Middle frontal gyrus (tissue), 1 donor: Measurements from ENCODE around the gene ARHGEF16.

Source experiments
- DNase-seq: peaks from one replicate; pipeline ENCODE4 v3.0.0-alpha.2; 2015; ENCODE audit warnings: low spot score; ENCODE audit errors: extremely low spot score

Gene ARHGEF16

DNA sequence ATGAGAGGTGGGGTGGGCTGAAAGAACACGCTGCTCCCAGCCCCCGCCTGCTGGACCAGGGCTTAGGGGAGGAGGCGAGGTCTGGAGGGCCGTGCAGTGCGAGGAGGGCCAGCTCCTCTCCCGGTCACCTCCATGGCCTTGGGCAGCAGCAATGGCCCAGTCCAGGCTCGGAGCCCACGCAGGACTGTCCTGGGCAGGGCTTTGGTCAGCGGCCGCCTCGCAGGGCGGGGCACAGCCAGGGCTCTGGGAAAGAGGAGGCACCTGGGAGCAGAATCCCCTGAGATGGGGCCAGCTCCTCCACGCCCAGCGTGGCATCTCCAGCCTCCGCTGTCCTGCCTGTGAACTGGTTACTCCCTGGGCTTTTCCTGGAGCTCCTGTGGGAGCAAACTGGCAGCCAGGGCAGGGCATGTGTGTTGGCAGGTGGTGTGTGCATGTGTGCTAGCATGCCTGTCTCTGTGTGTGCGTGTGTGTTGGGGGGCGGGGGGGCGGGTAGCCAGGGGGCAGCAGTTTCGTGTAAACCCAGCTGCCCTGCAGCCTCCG is 27.4 kb downstream of the ARHGEF16 start:
- no peak for DNase-seq

DNA sequence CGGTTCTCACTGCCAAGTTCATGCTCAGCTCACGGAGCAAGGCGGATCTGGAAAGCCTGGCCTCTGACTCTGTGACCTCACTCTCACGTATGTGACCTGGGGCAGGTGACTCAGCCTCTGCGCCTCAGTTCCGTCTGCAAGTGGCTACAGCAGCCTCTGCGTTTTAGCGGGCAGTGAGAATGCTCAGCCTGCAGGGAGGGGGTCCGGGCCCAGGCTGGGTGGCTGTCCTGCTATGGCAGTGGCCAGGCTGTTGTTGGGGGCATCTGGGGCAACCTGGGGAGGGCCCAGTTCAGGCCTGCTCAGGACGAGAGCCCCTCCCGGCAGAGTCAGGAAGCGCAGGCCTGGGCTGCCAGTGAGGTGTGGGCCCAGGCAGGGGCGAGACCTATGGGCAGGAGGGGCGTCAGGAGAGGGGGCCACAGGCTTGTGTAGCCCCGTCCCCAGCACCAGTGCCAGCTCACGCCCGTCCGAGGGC is 27.9 kb downstream of the ARHGEF16 start:
- DNase-seq = no peak

DNA sequence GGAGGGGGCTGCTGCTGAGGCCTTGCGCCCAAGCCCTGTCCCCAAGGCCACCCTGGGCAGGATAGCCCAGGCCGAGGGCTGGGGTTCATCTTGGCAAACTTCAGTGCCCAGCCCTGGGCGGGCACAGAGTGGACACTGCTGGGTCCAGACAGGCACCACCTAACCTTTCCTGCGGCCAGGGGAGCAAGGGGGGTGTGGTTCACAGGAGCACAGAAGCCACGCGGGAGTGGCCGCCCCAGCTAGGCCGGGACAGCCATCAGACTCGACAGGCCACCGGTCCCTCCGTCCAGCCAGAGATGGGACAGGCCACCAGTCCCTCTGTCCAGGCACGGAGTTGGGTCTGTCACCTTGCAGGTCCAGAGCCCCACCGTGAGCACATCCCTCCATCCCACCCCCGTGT is 28.9 kb downstream of the ARHGEF16 start:
- DNase-seq = no peak

DNA sequence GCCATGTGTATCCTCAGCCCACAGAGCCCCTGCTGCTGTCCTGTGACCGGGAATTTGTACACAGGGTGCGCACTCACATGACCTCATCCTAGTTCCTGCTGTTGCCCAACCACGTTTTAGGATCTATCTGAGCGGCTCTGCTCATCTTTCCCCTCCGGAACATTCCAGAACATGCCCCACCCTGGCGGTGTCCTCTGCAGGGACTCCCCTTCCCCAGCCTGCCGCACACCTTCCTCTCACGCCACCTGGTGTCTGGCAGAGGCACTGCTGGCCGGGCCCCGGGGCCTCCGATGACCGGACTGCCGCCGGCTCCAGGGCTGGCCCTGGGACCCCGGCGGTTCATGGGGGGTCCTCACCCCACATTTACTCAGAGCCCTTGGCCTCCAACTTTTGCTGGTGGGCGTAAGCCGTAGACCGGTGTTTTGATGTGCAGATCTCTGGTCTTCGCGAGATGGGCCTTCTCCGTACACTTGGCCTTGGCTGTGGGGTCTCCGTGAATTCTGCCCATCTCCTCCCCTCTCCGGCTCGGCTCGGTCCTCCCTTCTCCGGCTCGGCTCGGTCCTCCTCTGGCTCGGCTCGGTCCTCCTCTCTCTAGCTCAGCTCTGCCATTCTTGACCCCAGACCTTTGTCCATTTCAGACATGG is 29.5 kb downstream of the ARHGEF16 start:
- no peak for DNase-seq

DNA sequence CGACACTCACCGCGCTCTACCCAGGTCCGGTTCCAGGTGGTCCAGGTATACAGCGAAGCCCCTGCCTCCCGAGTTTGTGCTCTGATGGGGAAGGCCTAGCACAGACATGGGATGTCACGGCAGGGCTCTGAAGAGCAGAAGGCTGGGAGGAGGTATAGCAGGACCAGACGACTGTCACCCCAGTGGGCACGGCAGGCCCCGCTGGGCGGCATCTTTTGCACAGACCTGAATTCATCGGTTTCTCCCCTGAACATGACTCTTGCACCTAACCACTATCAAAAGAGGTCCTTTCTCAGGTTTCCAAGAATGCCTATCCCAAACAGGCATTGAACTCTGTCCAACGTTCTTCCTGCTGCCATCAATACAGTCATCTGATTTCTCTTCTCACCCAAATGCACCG is 30.6 kb downstream of the ARHGEF16 start:
- no peak for DNase-seq

DNA sequence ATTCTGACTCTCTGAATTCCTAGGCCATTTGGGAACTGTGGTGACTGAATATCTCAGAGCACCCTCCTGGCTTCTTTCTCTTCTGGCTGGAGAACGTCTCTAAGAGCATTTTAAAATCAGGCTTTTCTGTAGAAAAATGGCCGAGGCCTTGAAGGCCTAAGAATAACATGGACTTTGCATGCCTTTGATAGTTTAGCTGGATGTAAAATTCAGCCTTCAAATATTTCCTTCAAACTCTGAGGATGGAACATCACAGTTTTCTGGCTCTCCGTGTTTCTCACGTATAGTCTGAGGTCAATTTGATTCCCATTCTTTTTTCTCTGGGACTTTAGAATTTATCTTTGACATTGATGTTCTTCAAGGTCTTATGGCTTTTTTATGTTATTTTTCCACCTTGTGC is 34.0 kb downstream of the ARHGEF16 start:
- DNase-seq = no peak

DNA sequence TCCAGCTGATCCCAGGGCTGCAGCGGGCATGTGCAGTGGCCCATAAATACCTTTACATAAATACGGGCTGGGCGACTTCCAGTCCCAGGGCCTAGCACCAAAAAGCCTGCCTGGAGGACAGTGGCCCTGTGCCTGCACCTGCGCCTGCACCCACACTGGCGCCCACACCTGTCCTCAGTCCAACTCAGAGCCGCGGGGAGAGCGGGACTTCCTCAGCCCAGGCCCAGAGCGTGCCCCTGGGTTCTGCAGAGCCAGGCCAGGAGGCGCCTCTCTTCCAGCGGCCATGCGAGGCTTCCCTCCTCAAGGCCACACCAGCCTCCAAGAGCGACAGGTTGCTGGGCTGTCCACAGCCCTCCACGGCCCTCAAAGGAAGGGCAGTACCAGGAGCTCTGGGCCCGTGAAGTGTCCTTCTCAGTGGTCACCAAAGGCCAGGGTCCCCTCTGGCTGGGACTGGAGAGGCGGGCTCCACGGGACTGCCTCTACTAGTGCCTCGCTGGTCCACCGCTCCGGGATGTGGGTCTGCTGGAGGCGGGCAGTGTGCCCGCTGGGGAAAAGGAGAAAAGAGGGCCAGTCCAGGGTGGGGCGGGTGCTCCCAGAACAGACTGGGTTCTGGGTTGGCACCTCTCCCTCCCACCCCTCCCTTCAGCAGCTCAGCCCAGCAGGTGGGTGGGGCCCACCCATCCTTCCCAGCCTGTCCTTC is 35.7 kb downstream of the ARHGEF16 start:
- DNase-seq = no peak

DNA sequence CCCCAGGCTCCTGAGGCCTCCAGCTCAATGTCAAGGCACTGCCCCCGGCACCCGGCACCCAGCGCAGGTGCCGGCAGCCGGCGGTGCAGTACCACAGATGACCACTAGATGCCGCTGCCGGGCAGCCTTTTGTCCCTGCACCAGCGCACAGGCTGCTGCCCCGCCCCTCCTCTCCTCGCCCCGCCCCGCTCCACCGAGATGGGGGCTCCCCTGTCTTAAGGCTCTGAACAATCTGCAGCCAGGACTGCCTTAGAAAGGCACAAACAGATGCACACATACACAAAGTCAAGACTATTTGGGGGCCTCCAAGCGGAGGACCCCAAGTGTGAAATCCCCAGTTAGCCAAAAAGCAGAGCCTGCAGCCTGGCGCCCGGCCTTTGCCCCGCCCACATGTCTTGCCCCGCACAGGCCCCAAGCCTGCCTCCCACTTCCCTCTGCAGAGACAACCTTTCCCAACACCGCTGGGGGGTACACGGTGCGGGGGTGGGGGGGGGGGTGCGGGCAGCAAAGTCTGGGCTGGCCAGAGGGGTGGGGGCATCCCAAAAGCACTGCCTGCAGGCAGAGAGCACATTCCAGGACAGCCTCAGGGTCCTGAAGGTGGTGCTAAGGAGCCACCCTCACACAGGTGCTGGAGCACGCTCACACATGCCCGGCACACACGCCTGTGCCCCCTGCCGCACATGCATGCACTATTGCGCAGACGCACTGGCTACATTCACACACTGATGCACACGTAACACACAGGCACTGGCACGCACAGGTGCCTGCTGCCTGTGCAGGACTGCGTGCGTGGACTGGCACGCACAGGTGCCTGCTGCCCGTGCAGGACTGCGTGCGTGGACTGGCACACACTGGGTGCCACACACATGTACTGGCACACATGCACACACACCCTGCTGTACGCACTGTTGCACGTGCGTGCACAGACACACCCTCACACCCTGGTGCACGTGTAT is 37.1 kb downstream of the ARHGEF16 start:
- peak; percentile 42 for DNase-seq

DNA sequence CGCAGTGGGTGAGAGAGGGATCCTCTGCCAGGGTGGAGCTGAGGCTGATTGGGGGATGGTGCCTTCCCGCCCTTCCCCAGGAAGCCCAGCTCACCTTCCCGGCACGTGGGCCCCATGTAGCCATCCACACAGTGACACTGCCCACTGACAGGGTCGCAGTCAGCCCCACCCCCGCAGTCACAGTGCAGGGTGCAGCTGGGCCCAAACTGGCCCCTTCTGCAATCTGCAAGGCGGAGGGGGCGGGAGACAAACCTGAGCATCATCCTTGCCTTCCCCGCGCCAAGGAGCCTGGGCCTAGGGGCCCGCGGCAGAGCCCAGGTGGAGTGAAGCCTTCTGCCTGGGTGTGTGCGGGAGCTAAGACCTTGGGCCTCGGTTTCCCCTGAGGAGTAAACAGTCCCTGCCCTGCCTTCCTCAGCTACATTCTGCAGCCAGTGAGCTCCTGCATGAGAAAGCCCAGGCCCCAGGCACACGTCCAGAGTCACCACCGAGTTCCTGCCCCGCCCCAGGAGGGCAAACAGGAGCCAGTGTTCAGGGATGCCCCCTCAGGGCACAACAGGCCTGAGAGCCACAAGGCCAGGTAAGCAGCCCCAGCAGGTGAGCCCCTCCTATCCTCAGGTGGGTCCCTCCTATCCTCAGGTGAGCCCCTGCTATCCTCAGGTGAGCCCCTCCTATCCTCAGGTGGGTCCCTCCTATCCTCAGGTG is 38.2 kb downstream of the ARHGEF16 start:
- no peak for DNase-seq

DNA sequence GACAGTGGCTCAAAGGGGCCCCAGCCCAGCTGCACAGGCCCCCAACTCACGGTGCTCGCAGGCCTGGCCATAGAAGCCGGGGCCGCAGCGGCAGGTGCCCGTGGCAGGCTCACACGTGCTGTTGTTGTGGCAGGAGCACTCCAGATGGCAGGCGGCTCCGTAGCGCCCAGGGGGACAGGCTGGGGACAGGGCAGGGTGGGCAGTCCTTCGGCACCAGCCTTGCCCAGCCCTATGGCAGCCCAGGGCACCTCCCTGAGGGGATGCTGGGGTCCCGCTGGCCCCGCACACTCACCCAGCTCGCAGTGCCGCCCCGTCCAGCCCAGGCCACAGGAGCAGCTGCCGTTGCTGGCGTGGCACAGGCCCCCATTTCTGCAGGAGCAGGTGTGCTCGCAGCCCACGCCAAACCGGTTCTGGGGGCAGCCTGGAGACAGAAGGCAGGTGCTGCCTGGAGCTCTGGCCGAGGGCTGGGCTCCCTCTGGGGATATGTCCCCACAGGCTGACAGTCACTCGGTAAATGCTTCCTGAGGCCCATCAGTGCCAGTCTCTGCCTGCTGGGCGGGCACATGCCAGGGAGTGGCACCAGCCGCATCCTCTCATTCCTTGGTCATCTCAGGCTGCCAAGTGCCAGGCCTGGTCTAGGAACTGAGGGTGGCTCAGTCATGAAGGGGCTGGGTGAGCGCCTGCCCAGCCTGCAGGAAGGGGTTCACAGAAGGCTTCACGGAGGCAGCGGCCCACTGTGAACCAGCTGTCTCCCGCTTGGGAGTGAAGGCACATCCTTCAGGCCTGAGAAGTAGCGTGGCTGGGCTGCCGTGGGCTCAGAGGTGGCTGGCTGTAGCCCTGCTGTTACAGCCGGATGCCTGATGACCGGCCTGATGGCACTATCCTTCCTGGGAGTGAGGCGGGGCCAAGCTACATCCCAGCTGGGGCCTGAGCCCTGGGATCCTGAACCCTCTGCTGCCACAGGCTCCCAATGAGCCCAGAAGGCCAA is 40.1 kb downstream of the ARHGEF16 start:
- no peak for DNase-seq

DNA sequence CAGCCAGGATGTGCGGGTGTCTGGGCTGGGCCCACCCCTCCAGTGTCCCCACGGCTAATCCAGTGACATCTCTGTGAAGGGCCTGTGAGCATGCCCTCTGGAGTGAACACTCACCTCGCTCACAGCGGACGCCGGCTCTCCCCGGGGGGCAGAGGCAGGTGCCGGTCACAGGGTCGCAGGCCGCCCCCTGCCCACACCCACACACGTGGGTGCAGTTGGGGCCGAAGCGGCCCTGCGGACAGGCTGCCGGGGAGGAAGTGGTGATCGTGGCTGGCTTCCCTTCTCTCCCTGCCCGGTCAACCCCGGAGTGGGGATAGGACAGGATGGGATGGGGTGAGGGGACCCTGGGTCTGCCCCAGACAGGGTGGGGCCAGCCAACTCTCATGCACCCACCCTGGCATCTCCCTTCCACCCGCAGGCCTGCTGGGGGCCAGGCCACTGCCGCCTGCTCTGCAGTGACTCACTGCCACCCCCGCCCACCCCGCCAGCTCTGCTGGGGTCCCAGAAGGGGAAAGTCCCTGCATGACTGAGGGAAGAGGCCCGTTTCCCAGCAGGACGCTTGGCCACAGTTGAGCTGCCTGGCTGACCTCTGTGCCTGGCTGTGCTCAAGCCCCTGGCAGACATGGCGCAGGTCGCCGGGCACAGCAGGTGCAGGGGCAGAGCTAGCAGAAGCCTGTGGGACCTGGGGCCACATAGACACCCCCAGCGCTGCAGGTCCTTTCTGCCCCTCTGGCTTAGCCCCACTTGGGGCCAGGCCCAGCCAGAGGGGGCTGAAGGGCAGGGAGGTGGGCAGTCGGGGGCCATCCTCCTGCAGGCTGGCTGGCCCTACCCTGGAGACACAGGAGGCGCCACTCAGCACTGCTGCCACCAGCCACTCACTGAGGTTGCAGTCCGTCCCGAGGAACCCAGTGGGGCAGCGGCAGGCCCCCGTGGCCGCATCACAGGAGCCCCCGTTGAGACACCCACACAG is 41.6 kb downstream of the ARHGEF16 start:
- no peak for DNase-seq

DNA sequence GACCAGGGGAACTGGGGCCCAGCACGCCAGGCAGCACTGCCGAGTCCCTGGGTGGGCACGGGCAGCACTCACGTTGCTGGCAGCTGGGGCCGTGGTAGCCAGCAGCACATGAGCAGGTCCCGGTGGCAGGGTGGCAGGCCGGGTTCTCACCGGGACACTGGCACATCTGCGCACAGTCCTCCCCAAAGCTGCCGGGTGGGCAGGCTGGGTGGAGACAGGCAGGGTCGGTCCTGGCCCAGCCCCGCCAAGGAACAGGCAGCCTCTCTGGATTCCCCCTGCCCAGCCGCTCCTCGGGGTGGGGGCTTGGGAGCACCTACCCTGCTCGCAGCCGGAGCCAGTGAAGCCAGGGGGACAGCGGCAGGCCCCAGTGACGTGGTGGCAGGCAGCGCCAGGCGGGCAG is 42.5 kb downstream of the ARHGEF16 start:
- DNase-seq = no peak

DNA sequence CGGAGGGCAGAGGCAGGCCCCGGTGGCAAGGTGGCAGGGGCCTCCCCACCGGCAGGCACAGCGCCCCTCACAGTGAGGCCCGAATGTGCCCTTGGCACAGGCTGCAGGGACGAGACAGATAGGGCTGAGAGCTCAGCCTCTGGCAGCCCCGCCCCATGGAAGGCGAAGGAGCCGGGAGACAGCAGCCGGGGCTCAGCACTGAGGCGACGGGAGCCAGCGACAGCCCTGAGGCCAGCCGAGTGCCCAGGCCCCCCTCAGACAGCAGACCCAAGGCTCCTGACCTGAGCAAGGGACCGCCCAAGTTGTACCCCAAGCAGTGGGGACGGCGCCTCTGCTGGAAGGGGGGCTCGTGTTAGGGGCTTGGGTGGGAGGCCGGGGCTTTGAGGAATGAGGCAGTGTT is 43.1 kb downstream of the ARHGEF16 start:
- no peak for DNase-seq

DNA sequence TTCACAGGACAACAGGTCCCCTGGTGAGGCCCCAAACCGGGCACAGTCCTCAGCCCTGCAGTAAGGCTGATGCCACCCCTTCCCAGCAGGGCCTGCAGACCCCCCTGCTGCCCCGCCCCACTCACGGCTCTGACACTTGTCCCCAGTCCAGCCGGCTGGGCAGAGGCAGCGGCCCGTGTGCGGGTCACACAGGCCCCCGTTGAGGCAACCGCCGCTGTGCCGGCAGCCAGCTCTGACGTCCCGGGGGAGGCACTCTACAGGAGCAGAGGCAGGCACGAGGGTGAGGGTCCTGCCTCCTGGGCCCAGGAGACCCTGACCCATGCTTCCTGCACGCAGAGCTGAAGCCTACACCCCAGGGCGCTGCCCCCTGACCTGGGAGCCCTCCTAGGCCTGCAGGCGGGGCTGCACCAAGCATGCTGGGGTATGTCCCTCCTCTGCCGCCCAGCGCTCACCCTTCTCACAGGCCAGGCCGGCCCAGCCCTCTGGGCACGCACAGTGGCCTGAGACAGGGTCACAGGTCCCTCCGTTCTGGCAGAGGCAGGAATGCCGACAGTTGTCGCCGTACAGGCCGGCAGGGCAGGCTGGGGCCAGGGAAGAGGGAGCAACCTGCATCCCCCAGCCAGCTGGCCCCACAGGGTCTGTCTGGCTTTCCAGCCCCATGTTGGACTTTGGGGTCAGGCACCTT is 43.9 kb downstream of the ARHGEF16 start:
- DNase-seq = no peak

DNA sequence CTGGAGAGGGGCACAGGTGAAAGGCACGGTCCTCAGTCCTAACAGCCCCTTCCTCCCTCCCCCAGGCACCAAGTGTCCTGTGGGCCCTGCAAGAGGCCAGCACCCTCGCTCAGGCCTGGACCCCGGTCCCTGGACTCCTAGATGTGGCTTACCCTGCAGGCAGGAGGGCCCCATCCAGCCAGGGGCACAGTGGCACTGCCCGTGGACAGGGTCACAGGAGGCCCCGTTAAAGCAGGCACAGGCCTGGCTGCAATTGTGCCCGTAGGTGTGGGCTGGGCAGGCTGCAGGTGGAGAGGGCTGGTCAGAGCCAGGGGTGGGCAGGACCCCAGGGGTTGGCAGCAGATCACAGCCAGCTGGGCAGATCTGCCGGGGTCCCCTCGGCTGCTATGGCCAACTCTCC is 44.5 kb downstream of the ARHGEF16 start:
- no peak for DNase-seq

DNA sequence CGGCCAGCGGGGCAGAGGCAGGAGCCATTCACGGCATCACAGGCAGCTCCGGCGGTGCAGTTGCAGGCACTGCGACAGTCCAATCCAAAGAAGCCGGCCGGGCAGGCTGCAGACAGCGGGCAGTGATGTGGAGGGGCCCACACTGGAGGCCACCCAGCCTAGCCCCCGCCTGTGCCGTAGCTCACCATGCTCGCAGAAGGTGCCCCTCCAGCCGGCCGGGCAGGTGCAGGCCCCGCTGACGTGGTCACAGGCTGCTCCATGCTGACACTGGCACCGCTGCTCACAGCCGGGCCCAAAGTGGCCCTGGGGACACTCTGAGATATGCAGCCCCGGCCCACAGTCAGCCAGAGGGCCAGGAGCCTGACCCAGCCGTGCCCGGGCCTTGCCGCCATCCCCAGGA is 45.1 kb downstream of the ARHGEF16 start:
- DNase-seq = no peak

DNA sequence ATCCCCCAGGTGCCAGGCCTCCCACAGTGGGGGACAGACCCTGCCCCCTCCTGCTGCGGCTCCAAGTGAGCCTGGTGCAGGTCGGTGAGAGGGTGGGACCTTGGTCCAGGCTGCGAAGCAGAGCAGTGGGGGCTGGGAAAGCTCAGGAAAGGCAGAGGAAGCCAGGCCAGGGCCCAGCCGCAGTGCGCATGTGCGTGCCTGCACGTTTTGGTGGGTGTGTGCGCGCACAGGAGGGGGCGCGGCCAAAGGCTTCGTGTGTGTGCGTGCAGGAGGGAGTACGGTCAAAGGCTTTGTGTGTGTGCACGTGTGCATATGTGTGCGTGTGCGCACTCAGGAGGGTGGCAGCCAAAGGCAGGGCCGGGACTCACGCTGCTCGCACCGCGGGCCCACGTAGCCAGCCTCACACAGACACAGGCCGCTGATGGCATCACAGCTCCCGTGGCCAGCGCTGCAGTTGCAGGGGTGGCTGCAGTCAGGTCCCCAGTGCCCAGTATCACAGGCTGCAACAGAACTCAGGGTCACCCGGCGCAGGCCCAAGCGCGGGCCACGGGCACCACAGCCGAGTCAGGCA is 45.9 kb downstream of the ARHGEF16 start:
- no peak for DNase-seq

DNA sequence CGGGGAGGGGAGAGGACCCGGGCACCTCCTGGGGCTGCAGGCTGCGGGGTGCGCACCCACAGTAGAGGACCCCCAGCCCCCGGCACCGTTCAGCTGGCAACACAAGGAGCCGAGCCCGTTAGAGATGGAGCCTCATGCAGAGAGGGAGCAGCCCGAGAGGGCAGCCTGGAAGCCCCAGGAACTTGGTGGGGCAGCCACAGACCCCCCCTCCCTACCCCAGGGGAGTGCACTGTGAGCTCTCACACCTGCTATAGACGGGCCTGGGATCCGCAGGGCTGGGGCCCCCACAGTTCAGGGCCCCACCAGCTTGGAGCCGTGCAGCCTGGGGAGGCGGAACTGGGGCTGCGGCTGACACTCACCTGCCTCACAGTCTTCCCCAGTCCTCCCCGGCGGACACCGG is 47.0 kb downstream of the ARHGEF16 start:
- no peak for DNase-seq
